Neural cell (in vitro differentiated cells): ENCODE measurements around the gene AGPAT2. TPM values are rescaled to one million over a fixed set of nuclear protein-coding genes. Genes with fewer than 3 reads are reported as not detected.

Experiments
- H2AFZ ChIP-seq: fragments of 200-600, 300-800 bp; sonication (generic), shearing (Covaris generic); 2 replicates; pipeline ENCODE4 v1.6.0; 2014; ENCODE audit warnings: low read depth, mild to moderate bottlenecking, antibody characterized with exemption, low read length, moderate library complexity
- H3F3A ChIP-seq: fragments of 200-600 bp; shearing (Covaris generic); 2 replicates; pipeline ENCODE4 v1.6.1; 2016; ENCODE audit warnings: mild to moderate bottlenecking, moderate library complexity, mixed read lengths, antibody characterized with exemption, low read length; ENCODE audit not compliant: insufficient read depth, poor library complexity, severe bottlenecking
- H3K27ac ChIP-seq: fragments of 200-600, 300-800 bp; sonication (generic), shearing (Covaris generic); 2 replicates; pipeline ENCODE4 v1.5.1; 2014; ENCODE audit warnings: mild to moderate bottlenecking, low read length, moderate library complexity
- H3K27me3 ChIP-seq: fragments of 300-800, 200-600 bp; sonication (generic), shearing (Covaris generic); 2 replicates; pipeline ENCODE4 v1.6.0; 2014; ENCODE audit warnings: mild to moderate bottlenecking, low read depth, low read length, moderate library complexity; ENCODE audit not compliant: insufficient read depth
- H3K36me3 ChIP-seq: fragments of 300-800, 200-600 bp; sonication (generic), shearing (Covaris generic); 2 replicates; pipeline ENCODE4 v1.5.1; 2014; ENCODE audit warnings: mild to moderate bottlenecking, antibody characterized with exemption, low read length, moderate library complexity; ENCODE audit not compliant: insufficient read depth
- H3K4me2 ChIP-seq: fragments of 300-800, 200-600 bp; sonication (generic), shearing (Covaris generic); 2 replicates; pipeline ENCODE4 v1.6.0; 2014; ENCODE audit warnings: mild to moderate bottlenecking, low read length
- H3K4me3 ChIP-seq: fragments of 300-800, 200-600 bp; sonication (generic), shearing (Covaris generic); 2 replicates; pipeline ENCODE4 v1.5.1; 2014; ENCODE audit warnings: mild to moderate bottlenecking, low read length, moderate library complexity
- H3K79me2 ChIP-seq: fragments of 200-600 bp; shearing (Covaris generic); replicated peaks from 2 replicates; pipeline ENCODE4 v1.6.0; 2014; ENCODE audit warnings: mild to moderate bottlenecking, low read length, moderate library complexity; ENCODE audit not compliant: insufficient read depth
- H3K9ac ChIP-seq: fragments of 300-800, 200-600 bp; sonication (generic), shearing (Covaris generic); 2 replicates; pipeline ENCODE4 v1.6.1; 2016; ENCODE audit warnings: mild to moderate bottlenecking, low read length, mixed read lengths
- H3K9me2 ChIP-seq: fragments of 200-600 bp; shearing (Covaris generic); 2 replicates; pipeline ENCODE4 v1.6.1; 2016; ENCODE audit warnings: mild to moderate bottlenecking, low read length, mixed read lengths; ENCODE audit not compliant: insufficient read depth
- H3K9me3 ChIP-seq: fragments of 200-600, 300-800 bp; sonication (generic), shearing (Covaris generic); 2 replicates; pipeline ENCODE4 v1.6.1; 2016; ENCODE audit warnings: mild to moderate bottlenecking, mixed run types, low read length, moderate library complexity, mixed read lengths
- H4K20me1 ChIP-seq: fragments of 200-600 bp; shearing (Covaris generic); 2 replicates; pipeline ENCODE4 v1.6.1; 2016; ENCODE audit warnings: mild to moderate bottlenecking, mixed run types; ENCODE audit not compliant: insufficient read depth
- CTCF ChIP-seq: fragments of 450-650 bp; IDR thresholded peaks from 2 replicates; pipeline ENCODE4 v1.5.1; 2014; ENCODE audit warnings: antibody characterized with exemption, mild to moderate bottlenecking, moderate library complexity; ENCODE audit not compliant: poor library complexity, severe bottlenecking
- EP300 ChIP-seq: fragments of 450-650 bp; conservative IDR thresholded peaks from 2 replicates; pipeline ENCODE4 v1.6.1; 2014; ENCODE audit warnings: antibody characterized with exemption, mild to moderate bottlenecking, moderate library complexity; ENCODE audit not compliant: poor library complexity, severe bottlenecking
- EZH2 ChIP-seq: fragments of 200-600, 300-800 bp; shearing (Covaris generic), sonication (generic); IDR thresholded peaks from 2 replicates; pipeline ENCODE4 v1.6.1; 2014; ENCODE audit warnings: antibody characterized with exemption, low read length, borderline replicate concordance, mild to moderate bottlenecking; ENCODE audit not compliant: insufficient read depth, poor library complexity, severe bottlenecking
- MXI1 ChIP-seq: fragments of 450-650 bp; conservative IDR thresholded peaks from 2 replicates; pipeline ENCODE4 v1.6.1; 2014; ENCODE audit warnings: antibody characterized with exemption, mild to moderate bottlenecking; ENCODE audit not compliant: poor library complexity, severe bottlenecking
- POLR2AphosphoS5 ChIP-seq: IDR thresholded peaks from 2 replicates; pipeline ENCODE4 v1.6.1; 2012
- RAD21 ChIP-seq: fragments of 450-650 bp; conservative IDR thresholded peaks from 2 replicates; pipeline ENCODE4 v1.6.1; 2014; ENCODE audit warnings: antibody characterized with exemption, mild to moderate bottlenecking, moderate library complexity
- REST ChIP-seq: IDR thresholded peaks from 2 replicates; pipeline ENCODE4 v1.6.1; 2012; ENCODE audit warnings: borderline replicate concordance
- SMC3 ChIP-seq: fragments of 450-650 bp; conservative IDR thresholded peaks from 2 replicates; pipeline ENCODE4 v1.6.1; 2014; ENCODE audit warnings: antibody characterized with exemption, mild to moderate bottlenecking, moderate library complexity; ENCODE audit not compliant: poor library complexity
- TAF1 ChIP-seq: IDR thresholded peaks from 2 replicates; pipeline ENCODE4 v1.6.1; 2012; ENCODE audit warnings: low read depth
- polyA plus RNA-seq: library from polyadenylated mRNA; depleted of rRNA; stranded (reverse); fragments of >200 nt; gene quantifications from 2 replicates; pipeline ENCODE4 v1.2.3, GENCODE V29; 2014

AGPAT2 gene
- polyA plus RNA-seq, 1 donor from 2014 or later = 1.3 TPM

- H3K36me3 ChIP-seq = no peaks in the 10 kb centered on the region
- H4K20me1 ChIP-seq = peaks cover 10% of the 10 kb centered on the region
- no peaks in the 10 kb centered on the region for H3K9me3 ChIP-seq
- H3K9me2 ChIP-seq = no peaks in the 10 kb centered on the region
- peaks cover 2% of the 10 kb centered on the region for H3K27me3 ChIP-seq
- H3K9ac ChIP-seq = no peak overlapping the region
- no peak overlapping the region for H2AFZ ChIP-seq
- no peaks in the 10 kb centered on the region for H3F3A ChIP-seq
- no peak overlapping the region for H3K4me2 ChIP-seq
- peaks cover 21% of the 10 kb centered on the region for H3K79me2 ChIP-seq
- H3K27ac ChIP-seq = no peak overlapping the region
- no peak overlapping the region for H3K4me3 ChIP-seq
- TF ChIP-seq EZH2 = no peak
- TF ChIP-seq POLR2AphosphoS5 = no peak
- TF ChIP-seq MXI1 = no peak
- TF ChIP-seq EP300 = no peak
- no peak for TF ChIP-seq CTCF
- no peak for TF ChIP-seq TAF1
- no peak for TF ChIP-seq REST
- TF ChIP-seq SMC3 = no peak
- TF ChIP-seq RAD21 = no peak
These were observed 36.2 kb upstream of the AGPAT2 start for GRCh38 chr9:136723362-136723976.

- TF ChIP-seq SMC3 = no peak
- Histone ChIP-seq H3K27me3 (no peaks in the 10 kb centered on the region), H3K4me3 (no peak overlapping the region), H3F3A (no peaks in the 10 kb centered on the region), H4K20me1 (peaks cover 10% of the 10 kb centered on the region), H3K9ac (no peak overlapping the region), H3K9me2 (no peaks in the 10 kb centered on the region), H3K9me3 (no peaks in the 10 kb centered on the region), H3K36me3 (no peaks in the 10 kb centered on the region), H3K27ac (no peak overlapping the region), H3K4me2 (no peak overlapping the region), H2AFZ (no peak overlapping the region), H3K79me2 (peaks cover 21% of the 10 kb centered on the region)
These were observed 35.7 kb upstream of the AGPAT2 start for GRCh38 chr9:136722969-136723356.
